HG03432 (cell line): ENCODE measurements around the gene APOC3.
"Not testable (repeated sequence)": the region's sequence is repeated elsewhere in the genome, so short reads cannot be mapped to it uniquely, and the experiment has no call there.

ENCODE experiments used
- ATAC-seq: cut with Tn5 transposase; IDR thresholded peaks from one replicate; pipeline ENCODE4 v1.9.1; 2021; ENCODE audit warnings: mild to moderate bottlenecking, moderate library complexity; ENCODE audit not compliant: unreplicated experiment

The APOC3 gene

GRCh38 chr11:116828632-116829524 is 829 bp upstream of the APOC3 start:
- ATAC-seq = no peak

GRCh38 chr11:116830184-116830912 is 641 bp downstream of the APOC3 start:
- ATAC-seq = no peak

- no peak for ATAC-seq
Observed at GRCh38 chr11:116831790-116832349, 2.2 kb downstream of the APOC3 start.

- no peak for ATAC-seq
Observed at GRCh38 chr11:116832350-116833290, 2.9 kb downstream of the APOC3 start.

- ATAC-seq = no peak
Observed at GRCh38 chr11:116833491-116833815, 3.7 kb downstream of the APOC3 start.

- no peak for ATAC-seq
Observed at GRCh38 chr11:116833816-116834534, 4.3 kb downstream of the APOC3 start.

GRCh38 chr11:116834535-116835041 is 4.9 kb downstream of the APOC3 start:
- not testable (repeated sequence) for ATAC-seq

- peak; percentile 21 for ATAC-seq
Observed at GRCh38 chr11:116835042-116835772, 5.5 kb downstream of the APOC3 start.

GRCh38 chr11:116835791-116836631 is 6.3 kb downstream of the APOC3 start:
- ATAC-seq = peak; percentile 88

GRCh38 chr11:116836632-116836991 is 6.9 kb downstream of the APOC3 start:
- ATAC-seq = no peak

GRCh38 chr11:116837231-116838091 is 7.8 kb downstream of the APOC3 start, which contains the start of gene APOA1:
Gene APOA1 (minus strand): TSS chr11:116837622. CDS start chr11:116837387, 235 bp downstream.
- ATAC-seq = no peak

GRCh38 chr11:116838321-116839084 is 8.8 kb downstream of the APOC3 start:
- no peak for ATAC-seq

GRCh38 chr11:116840224-116840745 is 10.6 kb downstream of the APOC3 start:
- no peak for ATAC-seq

- ATAC-seq = no peak
Observed at GRCh38 chr11:116840746-116841296, 11.1 kb downstream of the APOC3 start.

GRCh38 chr11:116842117-116842516 is 12.4 kb downstream of the APOC3 start:
- ATAC-seq = no peak

GRCh38 chr11:116842909-116843308 is 13.2 kb downstream of the APOC3 start:
- no peak for ATAC-seq
